NCI-H345 treated with DMSO at 0.1 percent for 48 hours (cell line): ENCODE data around the gene CAP2.
"Not testable (repeated sequence)": the region's sequence is repeated elsewhere in the genome, so short reads cannot be mapped to it uniquely, and the experiment has no call there.

Experiments used
- DNase-seq: peaks from one replicate; lab custom pipeline; 2025; ENCODE audit not compliant: unreplicated experiment; lab: John Stamatoyannopoulos, UW

CAP2 gene

DNA sequence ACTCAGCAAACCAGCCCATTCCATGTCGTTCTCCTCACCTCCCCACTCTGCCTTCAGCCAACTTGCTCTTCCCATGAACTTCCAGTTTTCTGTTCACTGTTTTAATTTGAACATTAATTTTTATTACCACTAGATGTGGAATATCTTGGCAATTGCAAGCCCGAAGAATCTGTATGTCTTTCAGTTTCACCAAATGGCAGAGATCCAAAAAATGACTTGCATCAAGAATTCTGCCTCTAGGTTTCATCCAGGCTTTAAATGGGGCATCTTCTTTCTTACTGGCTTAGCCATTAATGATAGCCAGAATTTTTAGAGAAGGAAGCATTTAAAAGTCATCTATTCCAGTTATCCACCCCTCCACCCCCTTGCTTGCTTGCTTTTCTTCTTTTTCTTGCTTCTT is 39.0 kb downstream of the CAP2 start:
- DNase-seq = no peak

DNA sequence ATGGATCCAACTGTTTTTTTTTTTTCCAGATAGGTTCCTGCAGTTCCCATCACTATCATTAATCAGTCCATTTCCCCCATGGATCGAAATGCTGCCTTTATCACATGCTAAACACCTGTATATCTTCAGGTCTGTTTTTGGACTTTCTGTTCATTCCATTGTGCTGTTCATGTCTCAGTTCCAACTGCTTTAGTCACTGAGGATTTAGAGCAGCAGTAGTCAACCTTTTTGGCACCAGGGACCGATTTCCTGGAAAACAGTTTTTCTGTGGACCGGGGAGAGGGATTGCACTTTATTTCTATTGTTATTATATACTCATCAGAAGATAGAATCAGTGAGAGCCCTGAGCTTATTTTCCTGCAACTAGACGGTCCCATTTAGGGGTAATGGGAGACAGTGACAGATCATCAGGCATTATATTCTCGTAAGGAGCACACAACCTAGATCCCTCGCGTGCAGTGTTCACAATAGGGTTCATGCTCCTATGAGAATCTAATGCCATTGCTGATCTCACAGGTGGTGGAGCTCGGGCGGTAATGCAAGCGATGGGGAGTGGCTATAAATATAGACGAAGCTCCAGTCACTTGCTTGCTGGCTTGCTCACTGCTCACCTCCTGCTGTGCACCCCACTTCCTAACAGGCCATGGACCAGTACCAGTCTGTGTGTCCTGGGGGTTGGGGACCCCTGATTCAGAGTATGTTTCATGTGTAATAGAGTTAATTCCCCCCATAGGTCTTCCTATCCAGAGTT is 46.0 kb downstream of the CAP2 start:
- DNase-seq = no peak

GRCh38 chr6:17440811-17441210 is 47.4 kb downstream of the CAP2 start:
- DNase-seq = not testable (repeated sequence)

GRCh38 chr6:17442196-17442595 is 48.8 kb downstream of the CAP2 start:
- DNase-seq = no peak

DNA sequence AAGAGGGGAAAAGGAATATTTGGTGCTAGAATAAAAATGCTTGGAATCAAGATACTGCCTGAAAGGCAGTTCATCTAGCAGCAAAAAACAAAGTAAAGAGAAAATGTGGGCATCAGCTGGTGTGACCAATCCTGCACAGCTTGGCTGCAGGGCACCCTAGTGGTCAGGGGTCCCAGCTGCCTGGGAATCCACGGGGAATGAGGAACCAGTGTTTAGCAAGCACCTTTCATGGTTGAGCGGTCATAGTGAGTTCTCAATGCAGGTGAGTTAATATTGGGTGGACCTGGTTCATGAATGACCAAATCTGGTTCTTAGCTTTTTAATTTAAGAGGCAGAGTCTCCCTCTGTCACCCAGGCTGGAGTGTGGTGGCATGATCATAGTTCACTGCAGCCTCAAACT is 53.3 kb downstream of the CAP2 start:
- no peak for DNase-seq

DNA sequence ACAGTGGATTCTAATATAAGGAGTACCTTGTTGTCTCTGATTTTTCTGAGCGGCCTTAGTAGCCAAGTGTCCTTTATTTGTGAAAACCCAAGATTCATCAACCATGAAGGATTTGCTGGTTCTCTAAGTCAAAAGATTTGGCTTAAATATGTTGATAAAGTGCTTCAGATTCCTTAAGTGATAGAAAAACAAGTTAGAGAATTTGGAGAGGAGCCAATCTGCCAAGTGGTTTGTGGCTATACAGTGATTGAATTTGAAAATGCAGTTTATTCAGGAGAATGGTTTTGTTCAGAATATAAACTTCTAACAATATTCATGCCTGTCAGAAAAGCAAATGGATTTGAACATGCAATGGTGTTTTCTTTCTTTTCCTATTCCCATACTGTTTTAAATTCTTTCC is 54.8 kb downstream of the CAP2 start:
- DNase-seq = no peak

DNA sequence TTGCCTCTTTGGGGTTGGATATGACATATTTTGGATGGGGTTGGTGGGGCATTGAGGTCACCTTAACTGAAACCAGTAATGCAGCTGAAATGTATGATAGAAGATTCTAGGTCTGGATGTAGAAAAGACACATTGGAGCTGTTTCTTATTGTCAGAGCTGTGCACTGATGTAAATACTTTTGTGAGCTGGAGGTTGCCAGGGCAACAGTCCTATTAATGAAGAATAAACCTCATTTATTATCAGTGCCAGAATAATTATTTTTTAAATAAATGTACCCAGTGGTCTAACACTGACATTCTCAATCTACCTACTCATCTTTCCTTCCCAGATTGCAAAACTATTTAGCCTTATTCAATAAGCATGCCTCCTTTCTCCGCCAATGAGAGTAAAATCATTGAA is 57.0 kb downstream of the CAP2 start:
- no peak for DNase-seq

GRCh38 chr6:17450832-17451231 is 57.4 kb downstream of the CAP2 start:
- DNase-seq = no peak

GRCh38 chr6:17452096-17452495 is 58.7 kb downstream of the CAP2 start:
- DNase-seq = no peak

DNA sequence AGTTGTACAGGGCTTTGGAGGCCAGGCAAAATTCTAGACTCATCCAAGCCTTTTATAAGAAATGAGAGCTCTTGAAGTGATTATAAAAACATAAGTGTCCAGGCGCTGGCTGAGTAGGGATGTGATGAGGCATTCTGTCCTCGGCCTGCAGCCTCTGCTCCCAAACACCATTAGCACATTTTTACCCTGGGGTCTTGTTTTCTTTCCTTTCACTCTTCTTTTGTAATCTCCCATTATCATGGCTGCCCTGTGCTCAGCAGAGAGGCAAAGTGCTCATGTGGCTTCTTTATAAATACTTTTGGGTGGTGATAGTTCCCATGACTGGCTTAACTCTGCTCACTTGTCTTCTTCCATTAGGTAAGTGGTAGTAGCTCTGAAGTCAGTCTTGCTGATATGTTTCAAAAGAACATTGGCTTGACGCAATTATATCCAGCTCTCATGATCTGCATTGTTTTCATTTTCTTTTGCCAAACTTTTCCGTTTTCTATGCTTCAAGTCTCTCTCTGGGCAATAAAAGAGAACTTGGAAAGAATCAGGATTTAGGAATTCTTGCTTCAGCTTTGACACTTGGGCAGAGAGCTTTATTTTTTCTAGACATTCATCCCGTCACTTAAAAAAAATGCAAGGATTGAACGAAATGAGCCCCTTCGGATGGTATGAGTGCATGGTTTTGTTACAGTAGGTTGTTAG is 61.1 kb downstream of the CAP2 start:
- no peak for DNase-seq

DNA sequence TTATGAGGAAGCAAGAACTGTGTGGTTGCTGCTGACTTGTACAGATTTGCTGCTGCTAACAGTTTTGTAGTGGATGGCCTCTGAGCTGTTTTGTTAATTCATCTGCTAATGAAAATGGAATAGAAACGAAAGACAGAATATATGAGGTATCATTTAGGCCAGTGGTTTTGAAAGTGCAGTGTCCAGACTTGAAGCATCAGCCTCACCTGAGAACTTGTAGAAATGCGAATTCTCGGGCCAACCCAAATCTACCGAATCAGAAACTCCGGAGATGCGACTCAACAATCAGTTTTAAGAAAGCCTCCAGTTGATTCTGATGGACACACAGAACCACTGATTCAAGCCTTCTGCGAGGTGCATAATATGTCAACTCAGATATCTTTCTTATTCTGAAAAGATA is 62.5 kb downstream of the CAP2 start:
- DNase-seq = no peak

DNA sequence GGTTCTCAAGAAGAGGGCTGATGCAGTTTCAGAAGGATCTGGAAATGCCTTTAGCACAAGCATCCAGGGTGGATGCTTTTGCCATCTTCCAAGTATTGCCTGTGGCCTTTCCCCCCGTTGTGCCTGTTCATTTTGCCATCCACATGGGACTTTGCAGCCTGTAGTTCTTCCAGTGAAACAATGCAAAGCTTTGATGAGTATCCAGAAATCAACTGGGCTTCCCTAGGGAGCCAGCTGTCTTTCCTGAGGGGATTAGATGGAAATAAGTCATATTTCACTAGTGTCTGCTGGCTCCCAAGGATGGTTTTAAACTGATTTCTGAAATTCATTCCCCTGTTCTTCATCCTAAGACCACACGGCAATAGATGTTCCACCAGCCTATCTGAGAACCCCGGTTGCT is 63.3 kb downstream of the CAP2 start:
- no peak for DNase-seq

DNA sequence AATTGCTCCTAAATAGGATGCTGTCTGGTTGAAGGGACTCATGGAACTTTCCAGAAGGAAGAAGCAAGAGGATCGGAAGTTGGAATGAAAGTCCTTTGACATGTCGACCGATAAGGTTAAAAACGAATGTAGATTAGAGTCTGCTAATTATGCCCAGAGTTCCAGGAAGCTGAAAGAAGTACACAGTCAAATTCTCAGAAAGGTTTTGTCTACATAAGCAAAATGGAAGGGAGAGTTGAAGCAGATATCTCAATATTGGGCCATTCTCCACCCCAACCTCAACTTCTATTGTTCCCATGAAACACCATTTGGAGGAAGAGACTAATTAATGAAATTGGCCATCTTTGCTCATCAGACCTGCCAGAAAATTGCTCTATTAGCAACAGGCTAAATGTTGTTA is 64.0 kb downstream of the CAP2 start:
- no peak for DNase-seq

DNA sequence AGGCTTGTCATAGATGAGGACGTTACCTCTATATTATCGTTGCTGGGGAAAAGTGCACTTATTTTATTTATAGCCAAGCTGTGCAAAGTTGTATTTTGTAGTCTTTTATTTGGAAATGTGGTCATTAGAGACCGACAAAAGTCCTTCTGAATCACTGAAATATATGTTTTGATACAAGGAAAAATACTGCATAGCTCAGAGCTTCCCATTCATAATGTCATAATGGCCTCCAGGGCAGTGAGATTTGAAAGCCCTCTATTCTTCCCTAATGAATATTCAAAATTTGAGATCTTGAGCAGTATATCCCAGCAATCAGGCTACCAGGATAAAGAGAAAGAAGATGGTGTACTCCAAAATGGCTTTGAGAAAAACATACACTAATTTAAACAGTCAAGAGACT is 64.6 kb downstream of the CAP2 start:
- no peak for DNase-seq

DNA sequence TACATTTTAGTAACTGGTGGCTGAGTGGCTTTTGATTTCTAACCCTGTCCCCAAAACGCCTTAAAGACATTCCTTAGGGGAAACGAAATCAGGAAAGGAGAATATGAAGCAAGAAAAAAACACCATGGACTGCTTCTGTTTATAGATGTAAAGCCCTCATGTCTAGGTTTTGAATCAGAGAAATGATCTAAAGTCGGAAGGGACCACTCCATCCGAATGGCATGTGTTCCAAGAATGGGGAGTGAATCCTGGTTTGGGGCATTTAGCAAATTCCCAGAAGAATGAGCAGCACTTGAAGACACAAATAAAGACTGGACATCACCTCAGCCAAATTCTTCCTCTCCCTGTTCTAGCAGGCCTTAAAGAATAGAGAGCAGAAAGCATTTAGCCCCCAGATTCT is 65.6 kb downstream of the CAP2 start:
- no peak for DNase-seq

DNA sequence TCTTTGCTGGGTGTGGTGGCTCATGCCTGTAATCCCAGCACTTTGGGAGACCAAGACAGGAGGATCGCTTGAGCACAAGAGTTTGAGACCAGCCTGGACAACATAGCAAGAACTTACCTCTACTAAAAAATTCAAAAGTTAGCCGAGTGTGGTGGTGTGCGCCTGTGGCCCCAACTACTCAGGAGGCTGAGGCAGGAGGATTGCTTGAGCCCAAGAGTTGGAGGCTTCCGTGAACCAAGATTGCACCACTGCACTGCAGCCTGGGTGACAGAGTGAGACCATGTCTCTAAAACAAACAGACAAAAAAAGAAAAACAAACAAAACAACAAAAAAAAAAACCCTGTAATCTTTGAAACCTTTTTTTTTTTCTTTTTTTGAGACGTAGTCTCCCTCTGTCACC is 67.5 kb downstream of the CAP2 start:
- no peak for DNase-seq

GRCh38 chr6:17466147-17466546 is 72.8 kb downstream of the CAP2 start:
- DNase-seq = no peak

DNA sequence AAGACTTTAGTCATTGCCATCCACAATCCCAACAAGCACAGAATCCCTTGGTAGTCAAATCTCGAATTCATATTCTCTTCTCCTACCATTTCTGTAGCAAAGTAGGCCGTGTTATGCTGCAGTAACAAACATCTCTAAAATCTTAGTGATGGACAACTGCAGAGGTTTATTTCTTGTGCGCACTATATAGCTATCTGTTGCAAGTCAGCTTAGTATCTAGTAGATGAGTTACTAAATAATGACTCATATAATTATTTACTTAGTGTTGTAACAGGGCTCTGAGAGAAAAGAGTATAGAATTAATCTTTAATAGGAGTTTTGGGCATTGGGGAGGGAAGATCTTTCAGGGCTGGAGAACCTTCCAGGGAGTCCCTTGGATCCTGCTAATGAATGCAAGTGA is 73.3 kb downstream of the CAP2 start:
- no peak for DNase-seq

DNA sequence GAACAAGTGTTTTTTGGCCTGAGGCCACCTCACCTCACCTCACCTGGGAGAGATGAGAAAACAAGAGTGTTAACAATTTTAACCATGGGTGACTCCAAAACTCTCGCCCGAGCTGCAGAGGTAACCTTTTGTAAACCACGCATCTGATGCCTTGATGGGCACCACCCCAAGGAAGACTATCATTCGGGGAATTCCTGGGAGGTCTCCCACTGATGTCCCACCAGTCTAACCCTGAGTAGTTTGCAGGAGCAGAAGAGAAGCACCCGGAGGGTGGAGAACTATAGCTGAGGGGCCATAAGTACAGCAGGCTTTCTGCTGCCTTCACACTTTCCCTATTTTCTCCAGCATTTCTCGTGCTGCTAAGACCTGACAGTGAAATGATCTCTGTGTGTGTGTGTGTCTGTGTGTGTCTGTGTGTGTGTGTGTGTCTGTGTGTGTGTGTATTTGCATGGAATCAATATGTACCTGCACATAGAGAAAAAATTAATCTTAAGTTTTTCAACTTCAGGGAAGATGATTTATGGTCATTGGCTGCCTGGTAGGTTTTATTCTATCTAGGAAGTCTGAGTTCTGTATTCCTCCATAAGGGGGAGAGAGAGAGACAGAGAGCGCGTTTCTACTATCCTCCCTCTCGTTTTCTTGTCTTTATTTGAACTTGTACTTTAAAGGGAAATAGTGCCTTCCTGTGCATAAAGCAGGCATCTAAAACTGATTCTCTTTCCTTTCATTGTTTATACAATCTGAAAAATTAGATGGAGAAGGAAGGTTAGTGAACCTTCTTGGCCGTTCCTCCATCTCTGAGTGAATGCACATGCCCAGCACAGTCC is 75.8 kb downstream of the CAP2 start:
- no peak for DNase-seq

DNA sequence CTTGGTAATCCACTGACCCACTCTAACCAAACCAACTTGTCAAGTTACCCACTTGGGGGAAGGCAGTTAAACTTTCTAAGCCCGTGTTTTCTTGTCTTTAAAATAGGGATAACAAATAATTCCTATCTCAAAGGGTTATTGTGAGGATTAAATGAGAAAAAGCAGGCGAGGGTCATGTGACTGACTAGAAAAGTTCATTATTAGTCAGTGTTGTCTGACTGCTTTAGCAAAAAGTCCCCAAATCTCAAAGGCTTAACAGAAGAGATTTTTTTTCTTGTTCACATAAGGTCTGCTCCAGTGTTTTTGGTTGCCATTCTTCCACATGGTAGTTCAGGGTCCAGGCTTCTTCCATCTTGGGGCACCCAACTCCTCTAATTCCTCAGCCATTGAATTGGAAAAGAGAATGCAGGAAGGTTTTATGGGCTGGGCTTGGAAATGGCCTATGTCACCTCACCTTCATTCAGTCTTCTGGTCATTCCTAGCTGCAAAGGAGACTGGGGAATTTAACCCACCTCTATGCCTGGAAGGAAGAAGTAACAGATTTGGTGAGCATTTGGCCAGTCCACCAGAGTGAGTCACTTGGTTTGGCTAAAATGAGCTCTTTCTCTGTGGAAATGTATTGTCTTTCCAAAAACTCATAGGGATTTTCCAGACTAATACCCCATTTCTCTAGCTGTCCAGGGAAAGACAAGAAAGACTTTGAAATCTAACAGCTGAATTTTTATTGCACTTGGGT is 77.0 kb downstream of the CAP2 start:
- no peak for DNase-seq

- no peak for DNase-seq
These were observed 77.5 kb downstream of the CAP2 start for GRCh38 chr6:17470938-17471327.
